SK-MEL-5 (cell line): ENCODE measurements around the gene GOLGA6L10. TPM values are rescaled to one million over a fixed set of nuclear protein-coding genes. Genes with fewer than 3 reads are reported as not detected.
"Not testable (repeated sequence)": the region's sequence is repeated elsewhere in the genome, so short reads cannot be mapped to it uniquely, and the experiment has no call there.

ENCODE experiments used
- DNase-seq: peaks from one replicate; pipeline ENCODE4 v3.0.0-alpha.2; 2016; ENCODE audit warnings: low read depth, low spot score
- in situ Hi-C: cut with HindIII; loops from 2 replicates; pipeline ENCODE4 v1.10.0; 2016; ENCODE audit warnings: low sequenced_read_pairs, high pct_unique_total_duplicates, low pct_unique_long_range_greater_than_20kb
- polyA plus RNA-seq, 2 experiments: library from polyadenylated mRNA; depleted of rRNA; stranded (reverse); fragments of >200 nt; gene quantifications; 2 replicates each; pipeline ENCODE4 v1.2.3, GENCODE V29; 2015
- total RNA-seq: library from RNA; depleted of rRNA; stranded (reverse); fragments of >200 nt; shearing (Covaris generic); gene quantifications from 2 replicates; pipeline ENCODE4 v1.2.3, GENCODE V29; 2014; rRNA removed

Gene GOLGA6L10, protein sequence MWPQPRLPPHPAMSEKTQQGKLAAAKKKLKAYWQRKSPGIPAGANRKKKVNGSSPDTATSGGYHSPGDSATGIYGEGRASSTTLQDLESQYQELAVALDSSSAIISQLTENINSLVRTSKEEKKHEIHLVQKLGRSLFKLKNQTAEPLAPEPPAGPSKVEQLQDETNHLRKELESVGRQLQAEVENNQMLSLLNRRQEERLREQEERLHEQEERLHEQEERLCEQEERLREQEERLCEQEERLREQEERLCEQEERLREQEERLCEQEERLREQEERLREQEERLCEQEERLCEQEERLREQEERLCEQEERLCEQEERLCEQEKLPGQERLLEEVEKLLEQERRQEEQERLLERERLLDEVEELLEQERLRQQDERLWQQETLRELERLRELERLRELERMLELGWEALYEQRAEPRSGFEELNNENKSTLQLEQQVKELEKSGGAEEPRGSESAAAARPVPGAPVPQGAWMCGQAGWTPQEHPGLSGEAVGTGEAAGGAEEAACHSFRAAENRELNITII
- 0.08 and 0.18 TPM in 2 replicates for total RNA-seq
- polyA plus RNA-seq (2015; cell fraction: cytosol; rRNA removed), result 0.18 TPM in 1 of 2 replicates, not detected in the other
- 3.6 and 5.7 TPM in 2 replicates for polyA plus RNA-seq (2015; cell fraction: nucleus; rRNA removed)

GRCh38 chr15:82349375-82349774 lies at the start of gene GOLGA6L10:
Gene GOLGA6L10 (minus strand): TSS chr15:82349475. CDS start chr15:82349375, 100 bp downstream.
- in situ Hi-C loops, DNase-seq: not testable (repeated sequence)

DNA sequence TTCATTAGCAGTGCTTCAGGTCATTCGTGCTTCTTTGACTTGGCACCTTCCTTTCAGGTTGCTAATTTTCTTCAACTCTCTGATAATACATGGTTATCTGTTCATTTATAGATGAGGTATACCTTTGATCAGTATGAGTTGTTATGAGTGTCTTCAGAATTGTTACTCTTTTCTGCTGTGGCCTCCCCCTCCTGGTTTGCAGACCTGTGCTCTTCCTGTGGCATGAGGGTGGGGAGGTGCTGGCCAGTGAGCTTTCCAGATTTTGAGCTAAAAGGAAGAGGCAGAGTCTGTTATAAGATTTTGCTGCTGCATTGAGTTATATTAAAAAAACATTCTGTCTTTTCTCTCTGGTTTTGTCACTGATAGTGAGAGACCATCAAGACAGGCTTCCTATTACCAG lies 49.5 kb upstream of the GOLGA6L10 start:
- no peak for DNase-seq
- in situ Hi-C loops, result no loop called here

- in situ Hi-C loops, result no loop called here
- no peak for DNase-seq
These were observed 48.5 kb upstream of the GOLGA6L10 start for GRCh38 chr15:82397817-82398216.

DNA sequence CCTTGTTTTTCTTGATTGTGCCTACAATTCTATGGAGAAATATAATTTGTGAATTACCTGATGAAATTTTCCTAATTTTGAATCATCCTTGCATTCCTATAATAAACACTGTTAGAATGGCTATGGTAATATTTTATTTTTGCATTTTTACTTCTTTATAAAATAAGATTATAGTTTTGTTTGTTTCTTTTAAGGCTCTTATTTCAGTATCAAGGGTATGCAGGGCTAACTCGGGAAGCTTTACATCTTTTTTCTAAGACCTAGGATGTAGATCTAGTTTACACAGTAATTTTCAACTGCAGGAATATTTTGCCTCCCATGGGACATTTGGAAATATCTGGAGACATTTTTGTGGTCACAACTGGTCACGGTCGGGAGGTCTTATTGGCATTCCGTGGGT lies 46.5 kb upstream of the GOLGA6L10 start:
- in situ Hi-C loops, DNase-seq: not testable (repeated sequence)

DNA sequence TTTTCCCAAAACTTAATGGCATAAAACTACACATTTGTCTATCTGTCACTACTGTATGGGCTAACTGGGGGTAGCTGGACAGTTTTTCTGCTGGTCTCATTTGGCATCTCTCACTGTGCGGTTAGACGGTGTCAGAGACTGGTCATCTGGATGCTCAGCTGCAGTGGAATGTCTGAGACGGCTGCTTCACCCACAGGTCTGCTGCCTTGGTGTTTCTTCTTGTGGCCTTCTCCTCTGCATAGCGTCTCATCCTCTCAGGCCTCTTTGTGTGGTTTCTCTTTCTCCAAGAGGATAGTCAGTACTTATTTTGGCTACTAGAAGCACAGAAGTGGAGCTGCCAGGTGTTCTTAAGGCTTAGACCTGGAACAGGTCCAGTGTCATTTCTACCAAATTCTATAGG lies 44.4 kb upstream of the GOLGA6L10 start:
- DNase-seq, result no peak
- in situ Hi-C loops, result no loop called here

DNA sequence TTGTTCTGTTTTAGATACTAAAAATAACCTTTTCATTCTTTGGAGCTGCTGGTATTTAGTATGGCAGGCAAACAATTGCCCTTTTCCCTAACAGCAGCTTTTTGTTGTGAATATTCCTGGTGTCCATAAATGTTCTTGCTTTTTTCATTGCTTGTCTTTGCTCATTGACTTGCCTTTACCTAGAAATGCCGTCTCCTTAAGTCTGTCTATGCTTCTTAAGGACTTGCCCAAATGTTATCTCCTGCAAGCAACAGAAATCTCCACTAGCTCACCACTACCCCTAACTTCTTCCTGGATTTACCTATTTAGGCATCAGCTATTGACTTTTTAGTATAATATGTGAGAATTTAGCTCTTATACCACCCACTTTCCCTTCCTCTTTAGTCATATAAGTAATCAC lies 42.8 kb upstream of the GOLGA6L10 start:
- in situ Hi-C loops, DNase-seq: not testable (repeated sequence)

- DNase-seq, in situ Hi-C loops: not testable (repeated sequence)
These were observed 40.9 kb upstream of the GOLGA6L10 start for GRCh38 chr15:82390152-82390551.

GRCh38 chr15:82387209-82387608 lies 37.9 kb upstream of the GOLGA6L10 start:
- DNase-seq, in situ Hi-C loops: not testable (repeated sequence)

DNA sequence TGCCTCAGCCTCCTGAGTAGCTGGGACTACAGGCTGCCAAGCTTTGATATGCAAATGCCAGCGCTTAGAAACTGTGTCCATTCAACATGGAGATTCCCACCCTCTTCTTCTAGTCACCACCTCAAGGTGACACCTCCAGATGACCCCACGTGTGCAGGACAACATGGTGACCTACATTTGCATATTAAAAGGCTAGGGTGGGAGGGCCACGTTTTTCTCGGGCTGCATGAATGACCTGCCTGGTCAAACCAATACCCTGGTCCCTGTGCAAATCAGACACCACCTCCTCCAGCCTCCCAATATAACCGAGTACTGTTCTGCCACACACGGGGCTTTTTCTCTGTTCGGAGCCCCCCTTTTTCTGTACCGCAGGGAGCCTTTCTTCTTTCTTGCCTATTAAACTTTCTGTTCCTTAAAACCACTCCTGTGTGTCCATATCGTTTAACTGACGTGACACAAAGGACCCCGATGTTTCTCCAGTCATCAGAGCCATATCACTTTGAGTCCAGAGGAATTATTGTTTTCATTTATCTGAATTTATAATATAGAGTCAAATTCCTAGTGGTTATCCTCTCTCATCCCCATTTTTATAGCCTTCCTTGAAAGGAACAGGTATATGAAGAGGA lies 32.2 kb upstream of the GOLGA6L10 start:
- in situ Hi-C loops, DNase-seq: not testable (repeated sequence)

- DNase-seq, in situ Hi-C loops: not testable (repeated sequence)
These were observed 30.3 kb upstream of the GOLGA6L10 start for GRCh38 chr15:82379552-82379951.

DNA sequence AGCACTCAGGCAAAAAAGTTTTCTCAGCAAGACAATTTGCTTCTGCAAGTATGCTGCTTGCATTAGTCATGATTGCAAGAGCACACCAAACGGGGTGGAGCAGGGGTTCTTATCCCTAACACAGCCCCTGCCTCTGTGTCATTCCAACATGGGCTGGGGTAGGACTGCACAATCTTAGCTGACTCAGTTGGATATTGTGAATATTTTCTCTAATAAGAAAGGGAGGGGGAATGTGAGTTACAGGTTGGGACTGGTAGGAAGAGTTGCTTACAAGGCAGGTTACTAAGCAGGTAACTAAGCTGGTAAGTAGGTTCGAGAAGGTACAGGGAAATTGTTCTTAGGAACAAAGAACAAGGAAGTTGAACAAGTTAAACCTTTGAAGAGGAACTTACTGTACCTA lies 24.4 kb upstream of the GOLGA6L10 start:
- in situ Hi-C loops, DNase-seq: not testable (repeated sequence)

DNA sequence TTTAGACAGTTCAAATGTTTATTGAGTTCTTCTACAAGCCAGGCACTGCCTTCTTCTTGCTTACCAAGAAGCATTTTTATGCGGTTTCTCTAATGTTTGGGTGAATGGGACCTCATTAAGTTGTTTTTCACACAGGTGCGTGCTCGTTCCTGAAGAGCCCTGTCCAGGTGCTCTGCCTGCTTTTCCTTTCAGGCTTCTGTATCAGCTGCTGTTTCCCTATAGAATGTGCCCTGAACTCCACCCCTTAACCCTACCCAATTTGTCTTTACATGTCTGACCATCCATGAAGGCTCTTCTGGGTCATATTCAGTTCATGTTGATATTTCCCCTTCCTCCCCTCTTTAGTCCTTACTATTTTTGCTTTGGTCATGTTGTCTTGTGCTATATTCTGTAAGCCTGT lies 22.4 kb upstream of the GOLGA6L10 start:
- in situ Hi-C loops, result no loop called here

DNA sequence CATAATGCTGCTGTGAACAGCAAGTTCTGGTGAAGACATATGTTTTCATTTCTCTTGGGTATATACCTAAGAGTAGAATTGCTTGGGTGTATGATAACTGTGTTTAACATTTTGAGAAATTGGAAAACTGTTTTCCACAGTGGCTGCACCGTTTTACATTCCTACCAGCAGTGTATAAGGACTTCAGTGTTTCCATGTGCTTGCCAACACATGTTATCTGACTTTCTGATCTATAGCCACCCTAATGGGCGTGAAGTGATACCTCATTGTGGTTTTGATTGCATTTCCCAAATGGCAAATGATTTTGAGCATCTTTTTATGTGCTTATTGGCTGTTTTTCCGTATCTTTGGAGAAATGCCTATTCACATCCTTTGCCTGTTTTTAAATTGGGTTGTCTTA lies 18.5 kb upstream of the GOLGA6L10 start:
- DNase-seq, in situ Hi-C loops: not testable (repeated sequence)

More for the DNA sequence above, 22.4 kb upstream of the GOLGA6L10 start:
- DNase-seq, result no peak

DNA sequence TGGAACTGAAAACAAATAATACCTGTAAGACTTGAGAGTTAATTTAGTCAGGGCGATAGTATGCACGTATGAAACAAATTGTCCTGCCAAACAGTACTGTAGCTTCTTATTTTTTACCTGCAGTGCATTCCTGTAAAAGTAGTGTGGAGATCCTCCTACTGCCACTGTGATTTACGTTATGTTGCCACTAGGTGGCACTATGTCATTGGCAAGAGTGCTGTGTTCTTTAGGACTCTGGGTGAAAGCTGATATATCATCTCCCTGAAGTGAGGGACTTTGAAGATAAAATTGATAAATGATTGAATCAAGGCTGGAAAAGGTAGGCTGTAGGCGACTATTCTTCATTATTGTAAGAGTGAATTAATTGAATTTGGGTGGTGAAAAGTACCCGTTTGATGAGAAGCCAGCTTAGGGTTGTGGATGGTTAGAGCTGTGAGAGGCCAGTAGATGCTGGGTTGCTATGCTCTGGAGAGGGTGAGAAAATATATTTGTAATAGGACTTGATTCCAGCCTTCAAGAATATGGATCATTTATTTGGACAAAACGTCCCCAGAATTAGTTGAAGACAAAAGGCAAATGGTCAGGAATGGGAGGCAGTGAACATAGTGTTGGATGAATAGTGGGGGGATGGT lies 16.5 kb upstream of the GOLGA6L10 start:
- DNase-seq, in situ Hi-C loops: not testable (repeated sequence)

DNA sequence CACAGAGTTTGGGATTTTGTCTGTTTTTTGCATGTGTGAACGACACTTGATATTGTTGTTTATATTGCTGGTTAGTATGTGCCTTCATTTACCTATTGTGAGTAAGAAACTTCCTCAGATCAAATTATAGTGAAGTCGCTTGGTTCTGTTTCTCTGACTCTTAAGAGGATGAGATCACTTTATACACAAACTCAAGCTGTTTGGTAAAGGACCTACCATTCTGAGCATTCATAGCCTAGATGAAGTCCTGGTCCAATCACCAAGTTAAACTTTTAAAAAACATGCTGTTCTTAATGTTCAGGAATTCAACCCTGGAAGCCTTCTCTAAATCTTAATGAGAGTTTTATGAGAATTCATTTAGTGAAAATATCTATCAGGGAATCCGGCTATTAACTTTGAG lies 15.3 kb upstream of the GOLGA6L10 start:
- in situ Hi-C loops, result not testable (repeated sequence)

GRCh38 chr15:82362790-82363189 lies 13.5 kb upstream of the GOLGA6L10 start:
- in situ Hi-C loops, DNase-seq: not testable (repeated sequence)

More for the DNA sequence above, 15.3 kb upstream of the GOLGA6L10 start:
- DNase-seq, result not testable (repeated sequence)

GRCh38 chr15:82360618-82361017 lies 11.3 kb upstream of the GOLGA6L10 start:
- in situ Hi-C loops, DNase-seq: not testable (repeated sequence)

- in situ Hi-C loops, DNase-seq: not testable (repeated sequence)
These were observed 5.8 kb upstream of the GOLGA6L10 start for GRCh38 chr15:82355055-82355454.
